Measurements from ENCODE around the gene PROX1.

The PROX1 gene

GRCh38 chr1:214002060-214002459, 14.3 kb downstream of the PROX1 start:
- CTCF ChIA-PET = interaction anchor here (0.8 kb wide), 1 partner anchor 13 kb away, joined by 3 read pairs; no protein-coding TSS in a partner anchor
- POLR2A ChIA-PET = interaction anchor here (0.8 to 1.3 kb wide), 3 partner anchors 10 to 18 kb away, joined by 3 to 6 read pairs (median 3); no protein-coding TSS in a partner anchor
- DNase-seq (ENCODE audit: extremely low spot score) = no peak
- TF ChIP-seq ARNT (IDR thresholded peaks at IDR 0.05) = no peak
- no peak for TF ChIP-seq NFRKB (IDR thresholded peaks at IDR 0.05)
- no peak for TF ChIP-seq CTBP1 (IDR thresholded peaks at IDR 0.05; ENCODE audit: borderline replicate concordance)
- TF ChIP-seq ZNF384 (IDR thresholded peaks at IDR 0.05) = peak; percentile 69

GRCh38 chr1:214002472-214002871, 14.7 kb downstream of the PROX1 start:
- POLR2A ChIA-PET = interaction anchor here (0.8 to 1.3 kb wide), 3 partner anchors 9 to 19 kb away, joined by 3 to 6 read pairs (median 3); no protein-coding TSS in a partner anchor
- TF ChIP-seq TARDBP (IDR thresholded peaks at IDR 0.05) (no peak), ZNF384 (IDR thresholded peaks at IDR 0.05) (no peak), SUZ12 (IDR thresholded peaks at IDR 0.05) (no peak), FOXK2 (IDR thresholded peaks at IDR 0.05) (no peak), ELF4 (IDR thresholded peaks at IDR 0.05) (no peak), CTBP1 (IDR thresholded peaks at IDR 0.05; ENCODE audit: borderline replicate concordance) (no peak), NFRKB (IDR thresholded peaks at IDR 0.05) (no peak), FOXM1 (IDR thresholded peaks at IDR 0.05; ENCODE audit: borderline replicate concordance) (no peak), PKNOX1 (IDR thresholded peaks at IDR 0.05) (no peak), ARNT (IDR thresholded peaks at IDR 0.05) (no peak), LEF1 (IDR thresholded peaks at IDR 0.05; ENCODE audit: borderline replicate concordance) (no peak), BHLHE40 (IDR thresholded peaks at IDR 0.05; ENCODE audit: borderline replicate concordance) (no peak), FOXA1 (IDR thresholded peaks at IDR 0.05) (no peak), SP1 (IDR thresholded peaks at IDR 0.05) (no peak), HDGF (IDR thresholded peaks at IDR 0.05; ENCODE audit: borderline replicate concordance) (no peak), L3MBTL2 (conservative IDR thresholded peaks at IDR 0.05) (no peak)
- CTCF ChIA-PET = interaction anchor here (0.8 kb wide), 1 partner anchor 13 kb away, joined by 3 read pairs; no protein-coding TSS in a partner anchor
- no peak for DNase-seq (ENCODE audit: extremely low spot score)

- TF ChIP-seq L3MBTL2 (conservative IDR thresholded peaks at IDR 0.05) = no peak
- peak; percentile 66 for TF ChIP-seq PKNOX1 (IDR thresholded peaks at IDR 0.05)
- ChIA-PET POLR2A (interaction anchor here (1.1 to 1.3 kb wide), 2 partner anchors 9 to 13 kb away, joined by 3 to 6 read pairs; no protein-coding TSS in a partner anchor), CTCF (no interaction called here)
- DNase-seq (ENCODE audit: extremely low spot score) = no peak
Observed at GRCh38 chr1:214003233-214003632, 15.5 kb downstream of the PROX1 start.

GRCh38 chr1:214004014-214004413, 16.2 kb downstream of the PROX1 start:
- ChIA-PET CTCF (no interaction called here), POLR2A (interaction anchor here (0.7 kb wide), 1 partner anchor 16 kb away, joined by 3 read pairs; the partner anchor contains the start of gene PROX1)
- DNase-seq (ENCODE audit: extremely low spot score) = no peak

GRCh38 chr1:214004795-214005194, 17.0 kb downstream of the PROX1 start:
- ChIA-PET CTCF (no interaction called here), POLR2A (interaction anchor here (0.7 kb wide), 1 partner anchor 15 kb away, joined by 3 read pairs; no protein-coding TSS in a partner anchor)
- no peak for DNase-seq (ENCODE audit: extremely low spot score)
- TF ChIP-seq FOXA1 (IDR thresholded peaks at IDR 0.05) (no peak), SUZ12 (IDR thresholded peaks at IDR 0.05) (no peak), LEF1 (IDR thresholded peaks at IDR 0.05; ENCODE audit: borderline replicate concordance) (no peak), ELF4 (IDR thresholded peaks at IDR 0.05) (no peak), ARNT (IDR thresholded peaks at IDR 0.05) (no peak), CTBP1 (IDR thresholded peaks at IDR 0.05; ENCODE audit: borderline replicate concordance) (no peak), L3MBTL2 (conservative IDR thresholded peaks at IDR 0.05) (no peak), FOXK2 (IDR thresholded peaks at IDR 0.05) (no peak), NFRKB (IDR thresholded peaks at IDR 0.05) (no peak), PKNOX1 (IDR thresholded peaks at IDR 0.05) (no peak), TARDBP (IDR thresholded peaks at IDR 0.05) (no peak), ZNF384 (IDR thresholded peaks at IDR 0.05) (no peak), FOXM1 (IDR thresholded peaks at IDR 0.05; ENCODE audit: borderline replicate concordance) (no peak), SP1 (IDR thresholded peaks at IDR 0.05) (no peak), HDGF (IDR thresholded peaks at IDR 0.05; ENCODE audit: borderline replicate concordance) (no peak), BHLHE40 (IDR thresholded peaks at IDR 0.05; ENCODE audit: borderline replicate concordance) (no peak)

More at GRCh38 chr1:214004014-214004413, 16.2 kb downstream of the PROX1 start:
- no peak for TF ChIP-seq L3MBTL2 (conservative IDR thresholded peaks at IDR 0.05)
- TF ChIP-seq BHLHE40 (IDR thresholded peaks at IDR 0.05; ENCODE audit: borderline replicate concordance) = no peak
- no peak for TF ChIP-seq FOXA1 (IDR thresholded peaks at IDR 0.05)
- no peak for TF ChIP-seq PKNOX1 (IDR thresholded peaks at IDR 0.05)
- no peak for TF ChIP-seq FOXM1 (IDR thresholded peaks at IDR 0.05; ENCODE audit: borderline replicate concordance)
- no peak for TF ChIP-seq ELF4 (IDR thresholded peaks at IDR 0.05)
- no peak for TF ChIP-seq TARDBP (IDR thresholded peaks at IDR 0.05)
- TF ChIP-seq CTBP1 (IDR thresholded peaks at IDR 0.05; ENCODE audit: borderline replicate concordance) = no peak
- TF ChIP-seq SUZ12 (IDR thresholded peaks at IDR 0.05) = no peak
- no peak for TF ChIP-seq ARNT (IDR thresholded peaks at IDR 0.05)
- no peak for TF ChIP-seq SP1 (IDR thresholded peaks at IDR 0.05)
- no peak for TF ChIP-seq HDGF (IDR thresholded peaks at IDR 0.05; ENCODE audit: borderline replicate concordance)
- no peak for TF ChIP-seq LEF1 (IDR thresholded peaks at IDR 0.05; ENCODE audit: borderline replicate concordance)
- TF ChIP-seq ZNF384 (IDR thresholded peaks at IDR 0.05) = no peak
- no peak for TF ChIP-seq NFRKB (IDR thresholded peaks at IDR 0.05)
- no peak for TF ChIP-seq FOXK2 (IDR thresholded peaks at IDR 0.05)

All from HEK293T (cell line).